Measurements from ENCODE around the gene OR2C3.
"Not testable (repeated sequence)": the region's sequence is repeated elsewhere in the genome, so short reads cannot be mapped to it uniquely, and the experiment has no call there.

The OR2C3 gene

DNA sequence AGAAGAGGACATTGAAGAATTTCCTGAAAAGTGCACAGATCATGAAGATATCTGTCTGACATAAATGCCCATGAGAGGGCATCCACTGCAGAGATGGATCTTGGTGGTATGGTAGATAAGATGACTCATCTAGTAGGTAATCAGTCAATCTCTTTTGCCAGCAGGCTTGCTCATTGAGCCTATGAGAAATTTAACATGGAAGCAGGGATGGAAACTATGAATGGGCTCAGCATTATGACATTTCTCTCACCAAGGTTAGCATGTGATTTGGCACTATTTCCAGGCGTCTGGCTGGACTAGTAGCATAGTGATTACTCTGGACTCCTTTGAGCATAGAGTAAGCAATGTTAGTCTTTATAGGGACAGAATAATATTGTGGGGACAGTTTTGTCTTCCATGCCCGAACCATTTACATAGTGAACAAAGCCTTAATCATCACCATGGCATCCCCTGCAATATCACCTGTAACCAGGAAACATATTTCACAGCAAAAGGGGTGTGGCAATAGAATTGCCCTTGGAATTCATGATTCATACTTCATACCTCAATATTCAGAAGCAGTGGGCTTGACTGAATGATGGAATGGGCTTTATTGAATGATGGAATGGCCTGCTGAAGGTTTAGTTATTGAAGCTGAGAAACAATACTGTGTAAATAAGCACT is 7.3 kb downstream of the OR2C3 start:
- intact Hi-C loops (cut with DNase I): no loop called here
- DNase-seq: no peak

GRCh38 chr1:247521886-247522285 is 14.4 kb downstream of the OR2C3 start:
- intact Hi-C loops (cut with DNase I); DNase-seq: not testable (repeated sequence)

GRCh38 chr1:247518613-247518891 is 17.7 kb downstream of the OR2C3 start:
- intact Hi-C loops (cut with DNase I): no loop called here
- DNase-seq: no peak

DNA sequence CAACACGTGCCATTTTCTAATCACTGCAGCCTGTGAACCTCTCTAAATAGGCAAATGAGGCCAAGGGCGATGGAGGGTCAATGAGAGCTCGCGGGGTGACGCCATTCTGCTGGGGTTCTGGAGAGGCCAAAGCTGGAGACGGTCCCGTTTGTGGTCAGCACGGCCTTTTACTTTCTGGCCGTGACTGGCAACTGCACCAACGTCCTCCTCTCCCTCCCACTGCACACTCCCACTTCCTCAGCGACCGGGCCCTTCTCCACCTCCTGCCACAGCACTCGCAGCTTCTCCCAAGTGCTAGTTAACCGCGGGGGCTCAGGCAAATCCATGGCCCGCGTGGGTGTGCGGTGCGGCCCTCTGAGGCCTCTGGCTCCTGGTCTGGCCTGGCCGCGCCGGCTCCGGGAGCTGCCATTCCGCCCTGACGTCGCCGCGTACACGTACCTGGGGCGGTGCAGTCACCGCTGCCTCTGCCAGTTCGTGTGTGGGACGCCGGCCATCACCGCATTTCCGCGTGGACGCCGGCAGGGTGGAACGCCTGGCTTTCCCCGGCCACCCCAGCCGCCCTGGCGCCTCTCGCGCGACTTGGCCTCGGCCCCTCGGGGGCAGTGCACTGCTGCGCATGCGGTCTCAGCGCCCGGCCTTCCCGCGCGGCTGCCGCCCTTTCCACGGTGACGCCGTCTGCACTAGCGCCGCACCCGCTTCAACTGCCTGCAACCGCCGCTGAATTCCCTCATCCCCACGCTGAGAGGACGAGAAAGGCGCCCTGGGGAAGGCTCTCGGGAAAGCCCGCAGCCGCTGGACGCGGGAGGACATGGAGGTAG is 18.2 kb downstream of the OR2C3 start:
- intact Hi-C loops (cut with DNase I): no loop called here
- peak in 1 of 42 donors; percentile 1 for DNase-seq

DNA sequence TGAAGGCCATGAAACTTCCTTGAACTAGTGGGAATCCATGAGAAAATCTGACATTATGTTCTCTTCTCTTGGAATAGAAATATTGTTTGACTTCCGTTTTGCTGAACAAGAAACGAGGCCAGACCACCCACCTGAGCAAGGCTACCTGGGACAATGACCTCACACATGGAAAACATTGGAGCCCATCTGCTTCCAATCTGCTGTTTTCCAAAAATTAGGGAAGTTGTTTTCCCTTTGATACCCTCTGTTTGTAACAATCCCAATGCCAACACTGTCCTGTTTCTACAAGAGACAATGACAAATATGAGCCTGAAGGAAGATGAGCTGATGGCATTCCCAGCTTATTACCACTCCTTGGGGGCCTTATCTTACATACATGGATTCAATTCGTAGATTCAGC is 29.4 kb downstream of the OR2C3 start:
- DNase-seq: no peak
- intact Hi-C loops (cut with DNase I): no loop called here

DNA sequence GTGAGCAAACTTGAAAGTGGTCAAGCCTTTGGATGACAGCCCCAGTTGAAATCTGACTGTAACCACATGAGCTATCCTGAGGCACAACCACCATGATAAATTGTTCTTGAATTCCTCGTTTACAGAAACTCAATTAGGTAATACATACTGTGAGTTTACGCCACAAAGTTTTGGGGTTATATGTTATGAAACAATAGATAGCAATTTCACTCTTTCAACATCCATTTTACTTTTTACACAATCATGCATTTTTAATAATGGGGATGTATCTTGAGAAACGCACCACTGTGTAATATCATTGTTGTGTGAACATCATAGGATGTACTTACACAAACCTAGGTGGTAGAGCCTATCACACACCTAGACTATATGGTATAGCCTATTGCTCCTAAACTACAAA is 35.4 kb downstream of the OR2C3 start:
- intact Hi-C loops (cut with DNase I): no loop called here
- DNase-seq: no peak

DNA sequence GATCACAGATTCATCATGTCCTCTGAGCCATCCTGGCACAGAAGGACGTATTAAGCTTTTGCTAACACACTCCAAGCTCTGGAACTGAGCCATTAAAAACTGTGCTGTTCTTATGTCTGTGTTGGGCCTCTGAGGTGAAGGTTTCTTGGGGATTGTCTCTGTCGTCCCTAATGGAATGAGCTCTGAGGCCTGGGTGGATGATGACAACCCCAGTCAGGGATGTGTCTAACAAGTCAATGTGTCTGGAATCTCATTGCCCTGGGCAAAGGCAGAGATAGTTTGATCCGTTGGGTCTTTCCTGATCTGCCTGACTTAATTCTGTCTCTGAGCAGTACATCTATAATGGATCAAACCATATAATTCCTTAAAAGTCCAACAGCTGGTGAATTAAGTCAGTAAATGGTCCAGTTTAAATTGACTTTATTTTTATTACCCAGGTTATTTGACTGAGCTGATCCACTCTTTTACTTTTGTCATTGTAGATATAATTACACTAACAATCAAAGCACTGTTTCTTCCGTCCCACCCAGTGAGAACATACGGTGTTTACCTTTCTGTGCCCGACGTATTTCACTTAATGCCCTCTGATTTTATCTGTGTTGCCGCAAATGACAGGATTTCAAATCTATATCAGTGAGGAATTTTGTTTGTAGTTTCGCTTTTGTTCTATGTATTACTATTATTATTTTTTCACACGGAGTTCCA is 39.5 kb downstream of the OR2C3 start:
- intact Hi-C loops (cut with DNase I): no loop called here
- no peak for DNase-seq

- intact Hi-C loops (cut with DNase I): no loop called here
- no peak for DNase-seq
Observed at GRCh38 chr1:247494767-247495166, 41.5 kb downstream of the OR2C3 start.

GRCh38 chr1:247493106-247493505 is 43.1 kb downstream of the OR2C3 start:
- no peak for DNase-seq
- intact Hi-C loops (cut with DNase I): no loop called here

GRCh38 chr1:247491328-247491727 is 44.9 kb downstream of the OR2C3 start:
- intact Hi-C loops (cut with DNase I): no loop called here
- no peak for DNase-seq

DNA sequence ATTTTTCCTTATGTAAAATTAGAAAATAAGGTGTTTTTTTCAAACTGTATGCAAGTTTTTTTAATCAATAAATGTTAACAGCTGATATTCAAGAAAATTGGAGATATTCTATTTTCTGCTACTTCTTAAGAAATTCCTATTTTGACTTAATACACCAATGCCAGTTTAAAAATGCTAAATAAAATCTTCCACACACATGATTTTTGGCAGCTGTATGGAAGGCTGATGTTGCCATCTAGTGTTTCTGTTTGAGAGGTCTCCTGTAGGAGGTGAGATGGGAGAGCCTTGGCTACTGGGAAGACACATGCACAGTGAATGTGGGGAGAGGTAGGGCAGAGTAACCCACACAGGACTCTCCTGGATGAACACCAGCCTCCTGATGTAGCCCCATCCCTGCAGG is 49.2 kb downstream of the OR2C3 start:
- DNase-seq: peak in 23 of 42 donors; percentile 7 to 71 (median 36)
- intact Hi-C loops (cut with DNase I): loop anchor here (5.0 kb wide), 1 partner anchor 115 kb away; no protein-coding TSS in a partner anchor

DNA sequence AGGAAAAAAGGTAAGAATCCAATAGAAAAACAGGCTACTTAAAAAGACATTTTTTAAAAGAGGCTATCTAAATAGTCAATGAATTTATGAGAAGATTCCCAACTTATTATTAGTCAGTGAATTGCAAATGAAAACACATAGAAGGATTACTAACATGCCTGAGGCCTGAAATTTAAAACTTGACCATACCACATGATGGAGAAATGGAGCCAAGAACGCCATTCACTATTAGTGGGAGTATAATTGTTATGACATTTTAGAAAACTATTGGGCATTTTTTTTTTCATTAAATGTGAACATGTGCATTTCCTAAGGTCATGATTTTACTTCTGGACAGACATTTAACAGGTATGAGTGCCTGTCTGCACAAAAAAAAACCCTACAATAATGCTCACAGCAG is 53.5 kb downstream of the OR2C3 start:
- intact Hi-C loops (cut with DNase I): no loop called here
- DNase-seq: no peak

GRCh38 chr1:247476328-247477058 is 59.7 kb downstream of the OR2C3 start:
- intact Hi-C loops (cut with DNase I); DNase-seq: not testable (repeated sequence)

- DNase-seq: no peak
- intact Hi-C loops (cut with DNase I): no loop called here
Observed at GRCh38 chr1:247475793-247476192, 60.4 kb downstream of the OR2C3 start.

Data from head of caudate nucleus (tissue), 42 donors.